ENCODE data around the gene FAR1. TPM values are rescaled to one million over a fixed set of nuclear protein-coding genes. Genes with fewer than 3 reads are reported as not detected.

Gene FAR1
- polyA plus RNA-seq, 1 donor from 2014 or later = 110 TPM

- no peak overlapping the region for H3K9ac ChIP-seq (ENCODE audit: low read length)
- H3K9me2 ChIP-seq (ENCODE audit: insufficient read depth, low read length) = no peaks in the 10 kb centered on the region
- H3K4me3 ChIP-seq (ENCODE audit: low read length) = peak overlapping the region; percentile 36
- H3K36me3 ChIP-seq (ENCODE audit: insufficient read depth, low read length) = no peaks in the 10 kb centered on the region
- TF ChIP-seq MXI1 (conservative IDR thresholded peaks at IDR 0.05; ENCODE audit: poor library complexity, severe bottlenecking) (no peak), POLR2AphosphoS5 (IDR thresholded peaks at IDR 0.05) (peak; percentile 30), CTCF (IDR thresholded peaks at IDR 0.05; ENCODE audit: poor library complexity, severe bottlenecking) (no peak)
- peaks cover 50% of the 10 kb centered on the region for H3K79me2 ChIP-seq (replicated peaks; ENCODE audit: insufficient read depth, low read length)
- H3K27ac ChIP-seq (ENCODE audit: low read length) = peak overlapping the region; percentile 8
- H3K27me3 ChIP-seq (ENCODE audit: insufficient read depth, low read depth, low read length) = no peaks in the 10 kb centered on the region
- H4K20me1 ChIP-seq (ENCODE audit: insufficient read depth) = no peaks in the 10 kb centered on the region
- no peak overlapping the region for H2AFZ ChIP-seq (ENCODE audit: low read depth, low read length)
- H3K9me3 ChIP-seq (ENCODE audit: low read length) = no peaks in the 10 kb centered on the region
- H3F3A ChIP-seq (ENCODE audit: insufficient read depth, low read length, poor library complexity, severe bottlenecking) = peaks cover 5% of the 10 kb centered on the region
- H3K4me2 ChIP-seq (ENCODE audit: low read length) = peak overlapping the region; percentile 5
Observed at GRCh38 chr11:13687271-13687670, 18.8 kb downstream of the FAR1 start.

- Histone ChIP-seq H3K9me2 (ENCODE audit: insufficient read depth, low read length) (no peaks in the 10 kb centered on the region), H3K9ac (ENCODE audit: low read length) (no peak overlapping the region), H3K27me3 (ENCODE audit: insufficient read depth, low read depth, low read length) (no peaks in the 10 kb centered on the region), H3K36me3 (ENCODE audit: insufficient read depth, low read length) (no peaks in the 10 kb centered on the region), H3K4me3 (ENCODE audit: low read length) (no peak overlapping the region), H3K4me2 (ENCODE audit: low read length) (no peak overlapping the region), H4K20me1 (ENCODE audit: insufficient read depth) (no peaks in the 10 kb centered on the region), H3K9me3 (ENCODE audit: low read length) (no peaks in the 10 kb centered on the region), H2AFZ (ENCODE audit: low read depth, low read length) (no peak overlapping the region), H3F3A (ENCODE audit: insufficient read depth, low read length, poor library complexity, severe bottlenecking) (peaks cover 5% of the 10 kb centered on the region), H3K79me2 (replicated peaks; ENCODE audit: insufficient read depth, low read length) (peaks cover 36% of the 10 kb centered on the region), H3K27ac (ENCODE audit: low read length) (no peak overlapping the region)
- no peak for TF ChIP-seq REST (IDR thresholded peaks at IDR 0.05; ENCODE audit: borderline replicate concordance)
- TF ChIP-seq EP300 (conservative IDR thresholded peaks at IDR 0.05; ENCODE audit: poor library complexity, severe bottlenecking) = no peak
- no peak for TF ChIP-seq POLR2AphosphoS5 (IDR thresholded peaks at IDR 0.05)
- TF ChIP-seq MXI1 (conservative IDR thresholded peaks at IDR 0.05; ENCODE audit: poor library complexity, severe bottlenecking) = no peak
- TF ChIP-seq SMC3 (conservative IDR thresholded peaks at IDR 0.05; ENCODE audit: poor library complexity) = no peak
- TF ChIP-seq CTCF (IDR thresholded peaks at IDR 0.05; ENCODE audit: poor library complexity, severe bottlenecking) = no peak
- TF ChIP-seq TAF1 (IDR thresholded peaks at IDR 0.05; ENCODE audit: low read depth) = no peak
- no peak for TF ChIP-seq EZH2 (IDR thresholded peaks at IDR 0.05; ENCODE audit: borderline replicate concordance, insufficient read depth, low read length, poor library complexity, severe bottlenecking)
- TF ChIP-seq RAD21 (conservative IDR thresholded peaks at IDR 0.05) = no peak
Observed at GRCh38 chr11:13691286-13691899, 22.9 kb downstream of the FAR1 start.
